Skeletal muscle tissue (tissue), 4 donors: ENCODE measurements around the gene CCDC110. TPM values are rescaled to one million over a fixed set of nuclear protein-coding genes. Genes with fewer than 3 reads are reported as not detected.
A peak's percentile ranks its signal among the peaks of the same experiment; 100 is the strongest.

Experiments used
- H3K27ac ChIP-seq: one replicate; pipeline ENCODE4 v1.7.0; 2013; ENCODE audit warnings: mild to moderate bottlenecking, low read depth, low read length, inconsistent platforms
- H3K27me3 ChIP-seq, 3 donors: one replicate each; pipeline ENCODE4 v1.7.0; 2013; ENCODE audit warnings: low read length in 3 of 3; ENCODE audit not compliant: control insufficient read depth in 3 of 3, insufficient read depth in 3 of 3
- H3K36me3 ChIP-seq, 3 donors: one replicate each; pipeline ENCODE4 v1.7.0; 2013; ENCODE audit warnings: low read length in 3 of 3; ENCODE audit not compliant: control insufficient read depth in 3 of 3, insufficient read depth in 3 of 3
- H3K4me1 ChIP-seq, 3 donors: one replicate each; pipeline ENCODE4 v1.7.0; 2013; ENCODE audit warnings: low read length in 3 of 3, mild to moderate bottlenecking in 3 of 3; ENCODE audit not compliant: control insufficient read depth in 3 of 3, insufficient read depth in 3 of 3
- H3K4me3 ChIP-seq, 3 donors: one replicate each; pipeline ENCODE4 v1.7.0; 2013; ENCODE audit warnings: low read length in 3 of 3
- H3K9ac ChIP-seq, 3 donors: one replicate each; pipeline ENCODE4 v1.7.0; 2013; ENCODE audit warnings: low read length in 3 of 3, mild to moderate bottlenecking in 3 of 3, moderate library complexity in 2 of 3, low read depth in 1 of 3
- H3K9me3 ChIP-seq, 3 donors: one replicate each; pipeline ENCODE4 v1.7.0; 2013; ENCODE audit warnings: low read length in 3 of 3; ENCODE audit not compliant: control insufficient read depth in 3 of 3
- total RNA-seq: library from RNA; depleted of rRNA; stranded (reverse); fragments of >200 nt; gene quantifications from one replicate; pipeline ENCODE4 v1.2.3, GENCODE V29; 2014
- donor health status: Osteomylitis.

The CCDC110 gene
- total RNA-seq, 1 donor from 2014 or later: 0.52 TPM

- H3K27ac ChIP-seq: peak overlapping the region; percentile 83
- peaks cover 4 to 18% (median 15%) of the 10 kb centered on the region in 3 donors for H3K36me3 ChIP-seq
- H3K27me3 ChIP-seq: no peaks in the 10 kb centered on the region
Measured at GRCh38 chr4:185510806-185511205, 39.3 kb upstream of the CCDC110 start.

DNA sequence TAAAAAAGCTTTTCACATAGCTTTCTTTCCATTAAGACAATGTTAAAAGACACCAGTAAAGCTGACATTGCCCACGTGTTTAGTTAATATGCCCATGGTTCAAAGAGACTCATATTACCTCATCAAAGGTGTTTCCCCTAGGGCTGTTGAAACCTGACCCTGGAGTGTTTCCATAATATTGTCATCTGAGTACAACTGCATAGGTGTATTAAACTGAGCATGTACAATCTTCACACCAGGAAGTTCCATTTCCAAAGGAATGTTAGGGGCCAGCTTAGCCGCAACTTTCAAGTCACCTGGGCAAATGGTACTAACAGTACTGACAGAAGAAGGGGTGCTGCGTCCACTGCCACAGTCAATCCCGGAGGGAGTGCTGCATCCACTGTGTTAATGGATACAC, 36.6 kb upstream of the CCDC110 start:
- no peak overlapping the region for H3K9ac ChIP-seq
- H3K9me3 ChIP-seq: no peaks in the 10 kb centered on the region
- no peak overlapping the region for H3K4me3 ChIP-seq
- peaks cover 7 to 31% (median 14%) of the 10 kb centered on the region in 3 donors for H3K36me3 ChIP-seq
- H3K27me3 ChIP-seq: no peaks in the 10 kb centered on the region
- peaks cover 43 to 80% (median 49%) of the 10 kb centered on the region in 3 donors for H3K4me1 ChIP-seq
- H3K27ac ChIP-seq: peak overlapping the region; percentile 59

More at GRCh38 chr4:185510806-185511205, 39.3 kb upstream of the CCDC110 start:
- H3K4me1 ChIP-seq: peaks cover 51 to 72% (median 52%) of the 10 kb centered on the region in 3 donors
- H3K9ac ChIP-seq: no peak overlapping the region
- no peak overlapping the region for H3K4me3 ChIP-seq
- H3K9me3 ChIP-seq: no peaks in the 10 kb centered on the region

DNA sequence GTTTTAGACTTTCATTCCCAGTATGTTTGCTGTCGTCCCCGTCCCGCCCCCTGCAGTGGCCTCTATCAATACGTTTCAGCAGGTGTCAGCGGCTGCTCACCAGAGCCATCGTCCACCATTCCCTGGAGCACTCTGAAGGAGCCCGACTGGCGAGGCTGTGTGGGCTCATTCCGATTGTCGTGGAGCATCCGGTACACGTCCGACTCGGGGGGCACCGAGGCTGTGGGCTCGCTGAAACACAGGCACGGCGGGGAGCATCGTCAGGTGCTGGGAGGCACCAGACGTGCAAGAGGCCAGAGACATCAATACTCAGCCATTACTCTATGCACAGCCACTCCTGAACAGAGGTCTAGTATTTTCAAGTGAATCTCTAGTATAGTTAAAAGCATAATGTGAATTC, 34.9 kb upstream of the CCDC110 start:
- Histone ChIP-seq H3K27ac (peak overlapping the region; percentile 90), H3K4me1 (peaks cover 30 to 71% (median 42%) of the 10 kb centered on the region in 3 donors), H3K27me3 (no peaks in the 10 kb centered on the region), H3K9me3 (no peaks in the 10 kb centered on the region), H3K36me3 (peaks cover 14 to 34% (median 22%) of the 10 kb centered on the region in 3 donors), H3K4me3 (no peak overlapping the region), H3K9ac (no peak overlapping the region)

- H3K36me3 ChIP-seq: peaks cover 20 to 38% (median 29%) of the 10 kb centered on the region in 3 donors
Measured at GRCh38 chr4:185504098-185505047, 32.8 kb upstream of the CCDC110 start.

DNA sequence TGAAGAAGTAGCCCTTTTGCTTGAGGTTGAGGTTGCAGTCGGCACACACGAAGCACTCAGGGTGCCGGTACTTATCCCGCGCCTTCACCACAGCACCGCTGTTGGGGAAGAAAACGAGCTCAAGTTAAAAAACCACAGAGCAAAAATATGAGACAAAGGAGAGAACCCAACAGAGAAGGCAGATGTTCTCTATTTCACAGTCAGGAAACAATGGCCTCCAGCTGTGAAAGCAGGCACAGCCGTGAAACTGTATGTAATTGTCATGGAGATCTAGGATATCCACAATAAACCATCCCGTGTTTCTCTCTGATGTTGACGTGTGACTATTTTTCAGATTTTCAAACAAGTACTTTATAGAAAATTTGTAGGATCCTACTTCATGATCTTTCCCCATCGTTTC, 30.9 kb upstream of the CCDC110 start:
- peaks cover 20 to 35% (median 29%) of the 10 kb centered on the region in 3 donors for H3K36me3 ChIP-seq
- peak overlapping the region; percentile 20 for H3K27ac ChIP-seq

More at GRCh38 chr4:185504098-185505047, 32.8 kb upstream of the CCDC110 start:
- peaks cover 0 to 3% (median 0%) of the 10 kb centered on the region in 3 donors for H3K9me3 ChIP-seq
- H3K9ac ChIP-seq: peak overlapping the region in 2 of 3 donors; percentile 23 to 28
- no peaks in the 10 kb centered on the region for H3K27me3 ChIP-seq
- peak overlapping the region; percentile 90 for H3K27ac ChIP-seq
- H3K4me3 ChIP-seq: peak overlapping the region in 1 of 3 donors; percentile 2
- peaks cover 24 to 67% (median 40%) of the 10 kb centered on the region in 3 donors for H3K4me1 ChIP-seq

DNA sequence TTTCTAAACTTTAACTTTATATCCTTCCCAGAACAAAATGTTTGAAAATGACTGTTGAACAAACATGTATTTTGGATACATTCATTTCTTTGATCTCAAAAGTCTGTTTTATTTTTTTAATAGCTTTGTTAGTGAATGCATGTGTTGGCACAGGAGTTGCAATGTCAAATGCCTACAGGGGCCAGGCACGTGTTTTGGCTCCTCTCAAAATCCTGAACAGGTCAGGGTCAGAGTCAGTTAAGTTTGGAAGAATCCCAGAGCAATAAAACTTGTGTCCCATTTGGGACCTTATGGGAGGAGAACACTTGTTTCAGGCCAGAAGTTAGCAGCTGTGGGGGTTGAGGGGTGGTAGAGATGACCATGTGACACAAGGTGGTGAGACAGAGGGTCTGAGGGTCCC, 29.0 kb upstream of the CCDC110 start:
- H3K36me3 ChIP-seq: peaks cover 16 to 26% (median 26%) of the 10 kb centered on the region in 3 donors
- H3K27ac ChIP-seq: peak overlapping the region; percentile 45
- H3K9me3 ChIP-seq: peaks cover 0 to 3% (median 0%) of the 10 kb centered on the region in 3 donors
- no peaks in the 10 kb centered on the region for H3K27me3 ChIP-seq
- no peak overlapping the region for H3K4me3 ChIP-seq
- peaks cover 11 to 39% (median 24%) of the 10 kb centered on the region in 3 donors for H3K4me1 ChIP-seq
- peak overlapping the region in 1 of 3 donors; percentile 45 for H3K9ac ChIP-seq

More for the DNA sequence above, 30.9 kb upstream of the CCDC110 start:
- Histone ChIP-seq H3K9ac (no peak overlapping the region), H3K4me3 (no peak overlapping the region), H3K27me3 (no peaks in the 10 kb centered on the region), H3K4me1 (peaks cover 19 to 53% (median 29%) of the 10 kb centered on the region in 3 donors), H3K9me3 (peaks cover 0 to 3% (median 0%) of the 10 kb centered on the region in 3 donors)

DNA sequence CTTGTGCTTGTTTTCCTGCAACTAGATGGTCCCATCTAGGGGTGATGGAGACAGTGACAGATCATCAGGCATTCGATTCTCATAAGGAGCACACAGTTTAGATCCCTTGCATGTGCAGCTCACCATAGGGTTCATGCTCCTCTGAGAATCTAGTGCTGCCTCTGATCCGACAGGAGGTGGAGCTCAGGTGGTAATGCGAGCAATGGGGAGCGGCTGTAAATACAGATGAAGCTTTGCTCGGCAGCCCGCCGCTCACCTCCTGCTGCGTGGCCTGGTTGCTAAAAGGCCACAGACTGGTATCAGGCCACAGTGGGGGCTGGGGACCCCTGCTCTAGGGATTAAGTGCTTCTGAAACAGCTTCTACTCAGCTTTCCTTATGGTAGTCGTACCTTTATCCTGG, 28.5 kb upstream of the CCDC110 start:
- Histone ChIP-seq H3K27me3 (no peaks in the 10 kb centered on the region), H3K9ac (no peak overlapping the region), H3K27ac (peak overlapping the region; percentile 45)

DNA sequence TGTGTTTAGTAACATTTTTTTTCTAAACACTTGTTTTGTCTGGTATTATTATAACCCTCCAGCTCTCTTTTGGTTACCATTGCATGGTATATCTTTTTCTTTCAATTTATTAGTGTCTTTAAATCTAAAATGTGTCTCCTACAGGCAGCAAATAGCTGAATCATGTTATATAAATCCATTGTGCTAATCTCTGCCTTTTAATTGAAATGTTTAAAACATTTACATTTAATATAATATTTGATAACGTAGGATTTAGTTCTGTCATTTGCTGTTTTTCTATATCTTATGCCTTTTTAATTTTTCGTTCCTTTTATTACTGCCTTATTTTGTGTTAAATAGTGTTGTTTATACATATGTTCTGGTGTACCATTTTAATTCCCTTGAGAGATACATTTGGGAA, 17.1 kb upstream of the CCDC110 start:
- H3K9me3 ChIP-seq: no peaks in the 10 kb centered on the region
- no peak overlapping the region for H3K27ac ChIP-seq
- H3K9ac ChIP-seq: no peak overlapping the region
- H3K4me1 ChIP-seq: no peaks in the 10 kb centered on the region
- H3K4me3 ChIP-seq: no peak overlapping the region
- H3K27me3 ChIP-seq: no peaks in the 10 kb centered on the region
- H3K36me3 ChIP-seq: no peaks in the 10 kb centered on the region

More for the DNA sequence above, 28.5 kb upstream of the CCDC110 start:
- Histone ChIP-seq H3K4me3 (no peak overlapping the region), H3K9me3 (peaks cover 0 to 3% (median 0%) of the 10 kb centered on the region in 3 donors), H3K4me1 (peaks cover 10 to 36% (median 23%) of the 10 kb centered on the region in 3 donors), H3K36me3 (peaks cover 16 to 26% (median 25%) of the 10 kb centered on the region in 3 donors)

DNA sequence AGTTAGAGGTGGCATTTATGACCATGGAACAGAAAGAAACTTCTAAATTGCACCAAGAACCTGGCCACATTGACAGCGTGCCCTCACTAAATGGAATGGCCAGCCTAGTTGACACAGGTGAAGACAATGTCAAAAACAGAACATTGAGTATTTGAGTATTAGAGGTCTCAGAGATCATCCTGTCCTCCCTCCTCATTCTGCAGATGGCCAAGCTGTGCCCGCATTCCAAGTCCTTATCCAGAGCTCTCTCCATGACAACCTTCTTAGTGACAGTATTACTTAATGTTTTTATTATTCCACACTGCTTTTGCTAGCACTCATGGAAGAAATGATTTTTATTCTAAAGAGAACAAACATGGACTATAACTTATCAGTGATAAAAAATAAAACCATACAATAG, 9.9 kb upstream of the CCDC110 start:
- Histone ChIP-seq H3K9me3 (no peaks in the 10 kb centered on the region), H3K36me3 (no peaks in the 10 kb centered on the region), H3K9ac (peak overlapping the region; percentile 44 to 84 (median 61)), H3K27me3 (no peaks in the 10 kb centered on the region), H3K27ac (peak overlapping the region; percentile 98), H3K4me1 (peaks cover 11 to 24% (median 19%) of the 10 kb centered on the region in 3 donors), H3K4me3 (peak overlapping the region; percentile 23 to 65 (median 38))
